Body of pancreas (tissue), 4 donors: ENCODE data around the gene EXOC7. TPM values are rescaled to one million over a fixed set of nuclear protein-coding genes. Genes with fewer than 3 reads are reported as not detected.
A peak's percentile ranks its signal among the peaks of the same experiment; 100 is the strongest.
"Not testable (repeated sequence)": the region's sequence is repeated elsewhere in the genome, so short reads cannot be mapped to it uniquely, and the experiment has no call there.

Experiments
- ATAC-seq: fragments of 150-250 bp; one replicate; pipeline ENCODE4 v1.9.1; 2016
- DNase-seq, 4 donors: peaks; one replicate each; pipeline ENCODE4 v3.0.0-alpha.2; 2019
- H3K27ac ChIP-seq, 4 donors: fragments of 200-600 bp; sonication (generic); 1 replicate in 3 of 4; 2 replicates in 1 of 4; pipeline versions ENCODE4 v1.5.1 to v1.6.1; 2016 to 2019; ENCODE audit warnings: mild to moderate bottlenecking in 1 of 4, mixed read lengths in 1 of 4, moderate library complexity in 1 of 4
- H3K27me3 ChIP-seq, 2 donors: fragments of 200-600 bp; sonication (generic); one replicate each; pipeline ENCODE4 v1.6.0; 2016; ENCODE audit warnings: mild to moderate bottlenecking in 1 of 2
- H3K36me3 ChIP-seq, 2 donors: fragments of 200-600 bp; sonication (generic); replicated peaks in 1 of 2; 2 replicates each; pipeline ENCODE4 v1.5.1; 2016; ENCODE audit warnings: low read depth in 2 of 2; ENCODE audit not compliant: insufficient read depth in 1 of 2
- H3K4me1 ChIP-seq: fragments of 200-600 bp; sonication (generic); one replicate; pipeline ENCODE4 v1.6.0; 2016
- H3K4me3 ChIP-seq, 2 donors: fragments of 200-600 bp; sonication (generic); 1 replicate in 1 of 2; 2 replicates in 1 of 2; pipeline ENCODE4 v1.5.1; 2016 to 2019
- H3K9me3 ChIP-seq, 3 donors: fragments of 200-600 bp; sonication (generic); 1 replicate in 2 of 3; 2 replicates in 1 of 3; pipeline ENCODE4 v1.5.1; 2016
- POLR2A ChIP-seq, 3 donors: fragments of 450-650 bp; IDR thresholded peaks; one replicate each; pipeline ENCODE4 v1.6.1; 2016; ENCODE audit warnings: antibody characterized with exemption in 3 of 3, mild to moderate bottlenecking in 2 of 3
- WGBS, 2 donors: methylation state at CpG; one replicate each; pipeline ENCODE4 v1.1.5; 2017; 5-methylcytosine and 5-hydroxymethylcytosine counted together
- intact Hi-C: fragments of 100-400 bp; cut with DNase I; formaldehyde crosslinking; loops from one replicate; pipeline ENCODE4 v1.15.1; 2023
- total RNA-seq, 2 donors: library from RNA; depleted of rRNA; stranded (reverse); fragments of >200 nt; gene quantifications; one replicate each; pipeline ENCODE4 v1.1.0, GENCODE V29; 2016
- TF ChIP-seq, protein P1 (sequence below), 7 experiments: fragments of 450-650 bp in 4 of 7; fragments of 200-600 bp in 3 of 7; sonication (generic) in 3 of 7; IDR thresholded peaks; one replicate each; pipeline ENCODE4 v1.5.1; 2016 to 2019; ENCODE audit warnings: antibody characterized with exemption in 7 of 7

The EXOC7 gene
- total RNA-seq, 2 donors from 2014 or later: 53.2 to 73.2 TPM

DNA sequence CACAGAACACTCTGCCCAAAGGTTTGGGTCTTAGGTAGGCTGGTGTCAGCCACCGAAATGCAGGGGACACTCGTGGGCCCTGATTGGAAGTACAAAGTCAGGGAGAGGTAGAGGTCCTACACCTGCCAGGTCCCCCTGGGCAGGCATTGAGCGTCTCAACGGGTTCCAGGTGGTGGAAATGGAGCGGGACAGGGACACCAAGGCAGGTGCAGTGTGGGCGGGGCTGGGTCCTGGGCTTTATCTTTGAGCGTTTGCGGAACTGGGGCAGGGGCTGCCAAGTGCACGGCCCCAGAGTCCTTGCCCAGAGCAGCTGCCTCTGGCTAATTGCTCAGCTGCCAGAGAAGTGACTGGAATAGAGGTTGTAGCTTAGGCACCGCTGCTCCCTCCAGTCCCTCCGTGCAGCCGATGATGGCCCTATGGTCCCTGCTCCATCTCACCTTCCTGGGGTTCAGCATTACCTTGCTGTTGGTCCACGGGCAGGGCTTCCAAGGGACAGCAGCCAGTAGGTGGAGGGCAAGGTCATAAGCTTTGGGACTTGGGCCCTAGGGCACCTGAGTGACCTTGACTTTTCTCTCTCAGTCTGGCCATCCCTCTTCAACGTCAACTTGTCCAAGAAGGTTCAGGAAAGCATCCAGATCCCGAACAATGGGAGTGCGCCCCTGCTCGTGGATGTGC is 24.6 kb downstream of the EXOC7 start, which contains the start of gene ZACN:
Gene ZACN, plus strand, starts transcription at position 323 of the 675 bp plus-strand sequence. Its CDS starts 83 bp downstream, at position 406.
- Histone ChIP-seq H3K9me3 (no peaks in the 10 kb centered on the region), H3K27me3 (peaks cover 7 to 36% of the 10 kb centered on the region in 2 donors), H3K4me1 (peaks cover 53% of the 10 kb centered on the region), H3K4me3 (no peak within 1 kb of the TSS), H3K27ac (no peak within 1 kb of the TSS), H3K36me3 (peaks cover 0 to 4% of the 10 kb centered on the region in 2 donors)
- no peak for DNase-seq
- intact Hi-C loops: no loop called here
- 33 to 36% methylated on average over 9 to 17 of the region's 17 CpGs for WGBS, 2 donors
- ATAC-seq: no peak
- no peak for TF ChIP-seq POLR2A (IDR thresholded peaks at IDR 0.05)
- TF ChIP-seq, protein P1, sequence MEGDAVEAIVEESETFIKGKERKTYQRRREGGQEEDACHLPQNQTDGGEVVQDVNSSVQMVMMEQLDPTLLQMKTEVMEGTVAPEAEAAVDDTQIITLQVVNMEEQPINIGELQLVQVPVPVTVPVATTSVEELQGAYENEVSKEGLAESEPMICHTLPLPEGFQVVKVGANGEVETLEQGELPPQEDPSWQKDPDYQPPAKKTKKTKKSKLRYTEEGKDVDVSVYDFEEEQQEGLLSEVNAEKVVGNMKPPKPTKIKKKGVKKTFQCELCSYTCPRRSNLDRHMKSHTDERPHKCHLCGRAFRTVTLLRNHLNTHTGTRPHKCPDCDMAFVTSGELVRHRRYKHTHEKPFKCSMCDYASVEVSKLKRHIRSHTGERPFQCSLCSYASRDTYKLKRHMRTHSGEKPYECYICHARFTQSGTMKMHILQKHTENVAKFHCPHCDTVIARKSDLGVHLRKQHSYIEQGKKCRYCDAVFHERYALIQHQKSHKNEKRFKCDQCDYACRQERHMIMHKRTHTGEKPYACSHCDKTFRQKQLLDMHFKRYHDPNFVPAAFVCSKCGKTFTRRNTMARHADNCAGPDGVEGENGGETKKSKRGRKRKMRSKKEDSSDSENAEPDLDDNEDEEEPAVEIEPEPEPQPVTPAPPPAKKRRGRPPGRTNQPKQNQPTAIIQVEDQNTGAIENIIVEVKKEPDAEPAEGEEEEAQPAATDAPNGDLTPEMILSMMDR (IDR thresholded peaks at IDR 0.05): no peak

DNA sequence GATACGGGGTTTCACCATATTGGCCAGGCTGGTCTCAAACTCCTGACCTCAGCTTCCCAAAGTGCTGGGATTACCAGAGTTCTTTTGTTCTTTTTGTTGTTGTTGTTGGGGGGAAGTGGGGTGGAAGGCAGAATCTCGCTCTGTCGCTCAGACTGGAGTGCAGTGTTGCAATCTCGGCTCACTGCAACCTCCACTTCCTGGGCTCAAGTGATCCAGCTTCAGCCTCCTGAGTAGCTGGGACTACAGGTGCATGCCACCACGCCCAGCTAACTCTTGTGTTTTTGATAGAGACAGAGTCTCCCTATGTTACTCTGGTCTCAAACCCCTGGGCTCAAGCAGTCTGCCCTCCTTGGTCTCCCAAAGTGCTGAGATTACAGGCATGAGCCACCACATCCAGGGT is 25.2 kb downstream of the EXOC7 start:
- WGBS, 2 donors: 49 to 72% methylated on average over 4 to 5 of the region's 5 CpGs
- intact Hi-C loops, ATAC-seq, H3K9me3 ChIP-seq, H3K4me3 ChIP-seq, H3K36me3 ChIP-seq, H3K27ac ChIP-seq, DNase-seq: not testable (repeated sequence)
- Histone ChIP-seq H3K4me1 (peaks cover 53% of the 10 kb centered on the region), H3K27me3 (peaks cover 7 to 42% of the 10 kb centered on the region in 2 donors)

DNA sequence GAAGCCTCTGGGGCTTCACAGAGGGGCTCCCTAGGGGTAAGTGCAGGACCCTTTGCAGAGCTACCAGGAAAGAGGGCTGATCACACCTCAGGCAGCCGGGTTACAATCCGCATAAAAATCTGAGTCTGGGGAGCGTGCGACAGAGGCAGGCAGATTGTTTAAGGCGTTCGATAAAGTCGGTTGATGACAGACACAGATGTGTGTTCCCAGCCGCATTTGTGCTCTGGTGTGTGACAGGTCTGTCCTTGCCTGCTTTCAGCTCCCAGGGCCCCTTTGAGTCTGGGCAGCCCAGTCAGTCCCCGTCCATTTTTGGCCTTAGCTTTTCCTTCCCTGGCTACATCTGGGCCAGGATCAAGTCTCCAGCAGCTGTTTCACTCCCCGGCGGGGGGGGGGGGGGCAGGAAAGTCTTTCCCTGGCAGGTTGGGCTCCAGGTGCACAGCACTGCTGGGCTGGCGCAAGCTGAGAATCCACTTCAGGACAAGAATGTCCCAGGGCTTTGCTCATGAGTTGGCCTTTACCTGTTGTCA is 25.9 kb downstream of the EXOC7 start:
- H3K36me3 ChIP-seq: no peaks in the 10 kb centered on the region
- no peaks in the 10 kb centered on the region for H3K9me3 ChIP-seq
- peaks cover 7 to 42% of the 10 kb centered on the region in 2 donors for H3K27me3 ChIP-seq
- H3K4me1 ChIP-seq: peaks cover 59% of the 10 kb centered on the region
- intact Hi-C loops: no loop called here
- DNase-seq (peak; percentile 50 to 74 (median 66)), ATAC-seq (peak; percentile 70)
- 4 to 13% methylated on average over 9 to 12 of the region's 12 CpGs for WGBS, 2 donors
- TF ChIP-seq, protein P1 (IDR thresholded peaks at IDR 0.05): no peak
- no peak for TF ChIP-seq POLR2A (IDR thresholded peaks at IDR 0.05)
- no peak overlapping the region for H3K27ac ChIP-seq
- no peak overlapping the region for H3K4me3 ChIP-seq

DNA sequence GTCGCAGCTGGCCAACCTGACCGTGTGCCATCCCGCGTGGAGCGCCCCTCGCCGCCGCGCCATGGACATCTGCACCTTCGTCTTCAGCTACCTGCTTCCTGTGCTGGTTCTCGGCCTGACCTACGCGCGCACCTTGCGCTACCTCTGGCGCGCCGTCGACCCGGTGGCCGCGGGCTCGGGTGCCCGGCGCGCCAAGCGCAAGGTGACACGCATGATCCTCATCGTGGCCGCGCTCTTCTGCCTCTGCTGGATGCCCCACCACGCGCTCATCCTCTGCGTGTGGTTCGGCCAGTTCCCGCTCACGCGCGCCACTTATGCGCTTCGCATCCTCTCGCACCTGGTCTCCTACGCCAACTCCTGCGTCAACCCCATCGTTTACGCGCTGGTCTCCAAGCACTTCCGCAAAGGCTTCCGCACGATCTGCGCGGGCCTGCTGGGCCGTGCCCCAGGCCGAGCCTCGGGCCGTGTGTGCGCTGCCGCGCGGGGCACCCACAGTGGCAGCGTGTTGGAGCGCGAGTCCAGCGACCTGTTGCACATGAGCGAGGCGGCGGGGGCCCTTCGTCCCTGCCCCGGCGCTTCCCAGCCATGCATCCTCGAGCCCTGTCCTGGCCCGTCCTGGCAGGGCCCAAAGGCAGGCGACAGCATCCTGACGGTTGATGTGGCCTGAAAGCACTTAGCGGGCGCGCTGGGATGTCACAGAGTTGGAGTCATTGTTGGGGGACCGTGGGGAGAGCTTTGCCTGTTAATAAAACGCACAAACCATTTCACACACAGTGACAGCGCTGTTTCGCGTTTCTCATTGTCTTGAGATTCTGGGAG is 26.6 kb downstream of the EXOC7 start:
- no peak overlapping the region for H3K27ac ChIP-seq
- ATAC-seq (no peak), DNase-seq (no peak)
- no peak for TF ChIP-seq POLR2A (IDR thresholded peaks at IDR 0.05)
- TF ChIP-seq, protein P1 (IDR thresholded peaks at IDR 0.05): no peak
- intact Hi-C loops: no loop called here
- H3K4me1 ChIP-seq: peaks cover 59% of the 10 kb centered on the region
- H3K27me3 ChIP-seq: peaks cover 7 to 42% of the 10 kb centered on the region in 2 donors
- H3K4me3 ChIP-seq: no peak overlapping the region
- H3K36me3 ChIP-seq: no peaks in the 10 kb centered on the region
- H3K9me3 ChIP-seq: no peaks in the 10 kb centered on the region
- WGBS, 2 donors: 16 to 52% methylated on average over 22 to 82 of the region's 82 CpGs

DNA sequence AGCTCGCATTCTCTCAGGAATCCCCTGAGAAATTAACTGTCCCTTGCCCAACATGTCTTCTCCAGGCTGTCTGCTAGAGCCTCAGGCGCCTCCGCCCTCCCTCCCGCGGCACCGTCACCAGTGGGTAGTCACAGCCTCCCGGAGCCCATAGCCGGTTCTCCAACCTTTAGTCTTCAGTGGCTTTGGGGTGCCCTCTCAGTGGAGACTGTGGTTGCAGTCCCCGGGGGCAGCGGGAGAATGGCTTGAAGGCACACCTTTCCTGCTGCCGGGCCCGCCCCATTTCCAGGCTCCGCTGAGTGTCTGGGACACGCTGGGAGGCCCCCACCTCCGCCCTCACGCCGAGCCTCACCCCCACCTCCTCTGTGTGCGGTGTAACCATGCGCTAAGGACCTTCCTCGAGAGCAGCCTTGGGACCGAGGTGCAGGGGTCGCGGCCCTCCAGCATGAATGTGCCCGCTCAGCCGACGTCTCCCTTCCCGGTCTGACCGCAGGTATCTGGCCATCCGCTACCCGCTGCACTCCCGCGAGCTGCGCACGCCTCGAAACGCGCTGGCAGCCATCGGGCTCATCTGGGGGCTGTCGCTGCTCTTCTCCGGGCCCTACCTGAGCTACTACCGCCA is 27.3 kb downstream of the EXOC7 start:
- peaks cover 62% of the 10 kb centered on the region for H3K4me1 ChIP-seq
- peaks cover 7 to 42% of the 10 kb centered on the region in 2 donors for H3K27me3 ChIP-seq
- H3K4me3 ChIP-seq: no peak overlapping the region
- H3K36me3 ChIP-seq: no peaks in the 10 kb centered on the region
- WGBS, 2 donors: 17 to 46% methylated on average over 31 to 40 of the region's 41 CpGs
- no peaks in the 10 kb centered on the region for H3K9me3 ChIP-seq
- intact Hi-C loops: no loop called here
- H3K27ac ChIP-seq: no peak overlapping the region
- ATAC-seq: no peak
- TF ChIP-seq, protein P1 (IDR thresholded peaks at IDR 0.05): no peak
- no peak for TF ChIP-seq POLR2A (IDR thresholded peaks at IDR 0.05)
- no peak for DNase-seq
